RWPE2 (cell line): Measurements from ENCODE around the gene EHMT2.

Experiments
- ATAC-seq: fragments of 200-7000 bp; cut with Tn5 transposase; 3 replicates; pipeline ENCODE4 v1.9.1; 2021; ENCODE audit warnings: low read depth
- DNase-seq: peaks from one replicate; pipeline ENCODE4 v3.0.0-alpha.2; 2020; ENCODE audit warnings: low spot score
- H3K27ac ChIP-seq: fragments of 450-650 bp; 2 replicates; pipeline ENCODE4 v1.5.1; 2017; ENCODE audit warnings: mild to moderate bottlenecking; ENCODE audit not compliant: poor library complexity, severe bottlenecking
- H3K27me3 ChIP-seq: fragments of 250-450 bp; sonication (Bioruptor Pico); 2 replicates; pipeline ENCODE4 v1.5.1; 2021; ENCODE audit warnings: mild to moderate bottlenecking, moderate library complexity; ENCODE audit not compliant: insufficient read depth, poor library complexity, severe bottlenecking
- H3K36me3 ChIP-seq: fragments of 250-450 bp; sonication (Bioruptor Pico); 2 replicates; pipeline ENCODE4 v1.5.1; 2020; ENCODE audit warnings: low read depth, mild to moderate bottlenecking, moderate library complexity
- H3K4me1 ChIP-seq: fragments of 250-450 bp; sonication (Bioruptor Pico); 2 replicates; pipeline ENCODE4 v1.5.1; 2021; ENCODE audit warnings: mild to moderate bottlenecking, moderate library complexity; ENCODE audit not compliant: insufficient read depth, poor library complexity, severe bottlenecking
- H3K4me3 ChIP-seq: fragments of 250-450 bp; sonication (Bioruptor Pico); 2 replicates; pipeline ENCODE4 v1.5.1; 2021; ENCODE audit warnings: mild to moderate bottlenecking, moderate library complexity; ENCODE audit not compliant: severe bottlenecking
- H3K9me3 ChIP-seq: fragments of 250-450 bp; sonication (Bioruptor Pico); 2 replicates; pipeline ENCODE4 v1.5.1; 2021; ENCODE audit warnings: mild to moderate bottlenecking, moderate library complexity; ENCODE audit not compliant: severe bottlenecking
- CTCF ChIP-seq: fragments of 450-650 bp; IDR thresholded peaks from one replicate; pipeline ENCODE4 v1.5.1; 2017; ENCODE audit warnings: mild to moderate bottlenecking, moderate library complexity; ENCODE audit not compliant: poor library complexity, severe bottlenecking

Gene EHMT2

DNA sequence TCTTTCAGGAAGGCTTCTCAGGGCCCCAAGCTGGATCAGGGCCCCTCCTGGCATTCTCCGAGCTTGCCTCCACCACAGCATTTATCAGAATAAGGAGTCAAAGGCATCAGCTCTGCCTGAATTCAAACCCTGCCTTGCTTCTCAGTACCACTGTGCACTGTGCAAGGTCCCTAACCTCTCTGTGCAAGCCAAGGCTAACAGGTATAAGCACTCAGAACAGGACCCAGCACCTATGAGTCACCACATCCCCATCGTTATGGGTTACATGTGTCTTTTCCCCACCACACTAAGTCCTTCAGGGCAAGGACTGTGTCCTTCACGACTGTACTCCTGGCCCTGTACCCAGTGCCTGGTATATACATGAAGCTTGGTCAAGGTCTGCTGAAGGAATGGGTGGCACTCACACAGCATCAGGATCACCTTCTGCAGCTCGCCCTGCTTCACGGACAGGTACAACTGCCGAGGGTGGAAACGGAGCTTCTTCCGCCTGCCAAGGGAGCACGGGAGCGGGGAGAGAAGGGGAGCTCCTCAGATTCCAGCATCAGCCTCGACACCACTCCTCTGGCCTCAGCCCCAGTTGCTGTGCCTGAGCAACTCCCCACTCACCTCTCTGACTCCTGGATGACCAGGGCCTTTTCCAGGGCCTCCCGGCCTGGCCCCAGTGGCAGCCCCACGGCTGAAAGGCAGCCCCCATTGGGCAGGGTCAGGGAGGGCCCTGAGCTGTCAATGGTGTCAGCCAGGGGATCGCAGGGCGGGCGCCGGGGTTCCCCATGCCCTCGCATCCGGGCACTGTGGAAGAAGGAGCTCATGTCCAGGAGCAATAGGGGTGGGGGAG is 10.1 kb downstream of the EHMT2 start:
- no peaks in the 10 kb centered on the region for H3K4me1 ChIP-seq
- 0 out of 3 replicates have a peak, but pooled peaks have one; percentile 17 for ATAC-seq
- H3K36me3 ChIP-seq = peaks cover 82% of the 10 kb centered on the region
- H3K27me3 ChIP-seq = no peaks in the 10 kb centered on the region
- H3K9me3 ChIP-seq = no peaks in the 10 kb centered on the region
- DNase-seq = no peak
- TF ChIP-seq CTCF = no peak
- H3K27ac ChIP-seq = no peak overlapping the region
- no peak overlapping the region for H3K4me3 ChIP-seq

DNA sequence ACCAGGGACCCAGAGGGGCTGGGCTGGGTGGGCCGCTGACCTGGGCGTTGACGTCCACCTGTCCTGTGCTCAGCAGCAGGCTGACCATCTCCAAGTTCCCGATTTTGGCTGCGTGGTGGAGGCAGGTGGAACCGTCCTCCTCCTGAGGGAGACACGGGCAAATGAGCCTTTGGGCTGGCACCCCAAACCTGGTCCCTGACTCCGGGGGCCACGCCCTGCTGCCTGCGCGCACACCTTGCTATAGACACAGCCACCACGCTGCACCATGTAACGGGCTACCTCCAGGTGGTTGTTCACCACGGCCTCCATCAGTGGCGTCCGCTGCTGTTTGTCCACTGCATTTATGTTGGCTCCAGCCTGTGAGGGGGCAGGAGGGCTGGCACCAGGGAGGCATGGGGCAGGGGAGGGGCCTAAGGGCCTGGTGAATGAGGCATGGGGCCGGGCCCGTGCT is 10.9 kb downstream of the EHMT2 start:
- H3K4me3 ChIP-seq = no peak overlapping the region
- H3K27me3 ChIP-seq = no peaks in the 10 kb centered on the region
- H3K27ac ChIP-seq = no peak overlapping the region
- H3K9me3 ChIP-seq = no peaks in the 10 kb centered on the region
- H3K36me3 ChIP-seq = peaks cover 82% of the 10 kb centered on the region
- TF ChIP-seq CTCF = no peak
- H3K4me1 ChIP-seq = no peaks in the 10 kb centered on the region
- no peak for DNase-seq
- no peak for ATAC-seq

GRCh38 chr6:31884528-31885035 is 12.9 kb downstream of the EHMT2 start:
- H3K27ac ChIP-seq = no peak overlapping the region
- no peak for TF ChIP-seq CTCF
- no peak for ATAC-seq
- H3K36me3 ChIP-seq = peaks cover 83% of the 10 kb centered on the region
- no peak overlapping the region for H3K4me3 ChIP-seq
- no peak for DNase-seq
- no peaks in the 10 kb centered on the region for H3K4me1 ChIP-seq
- H3K9me3 ChIP-seq = no peaks in the 10 kb centered on the region
- no peaks in the 10 kb centered on the region for H3K27me3 ChIP-seq

- ATAC-seq = no peak
- Histone ChIP-seq H3K4me1 (no peaks in the 10 kb centered on the region), H3K27me3 (no peaks in the 10 kb centered on the region), H3K36me3 (peaks cover 74% of the 10 kb centered on the region), H3K27ac (no peak overlapping the region), H3K4me3 (no peak overlapping the region), H3K9me3 (no peaks in the 10 kb centered on the region)
- DNase-seq = no peak
- TF ChIP-seq CTCF = no peak
These were observed 13.8 kb downstream of the EHMT2 start for GRCh38 chr6:31883676-31884075.

- H3K4me3 ChIP-seq = no peak overlapping the region
- no peaks in the 10 kb centered on the region for H3K9me3 ChIP-seq
- H3K36me3 ChIP-seq = peaks cover 60% of the 10 kb centered on the region
- no peaks in the 10 kb centered on the region for H3K27me3 ChIP-seq
- DNase-seq (no peak), ATAC-seq (no peak)
- H3K4me1 ChIP-seq = no peaks in the 10 kb centered on the region
- TF ChIP-seq CTCF = no peak
- no peak overlapping the region for H3K27ac ChIP-seq
These were observed 15.2 kb downstream of the EHMT2 start for GRCh38 chr6:31882344-31882743.
